ENCODE data around the gene ALOX5AP.

ALOX5AP gene

DNA sequence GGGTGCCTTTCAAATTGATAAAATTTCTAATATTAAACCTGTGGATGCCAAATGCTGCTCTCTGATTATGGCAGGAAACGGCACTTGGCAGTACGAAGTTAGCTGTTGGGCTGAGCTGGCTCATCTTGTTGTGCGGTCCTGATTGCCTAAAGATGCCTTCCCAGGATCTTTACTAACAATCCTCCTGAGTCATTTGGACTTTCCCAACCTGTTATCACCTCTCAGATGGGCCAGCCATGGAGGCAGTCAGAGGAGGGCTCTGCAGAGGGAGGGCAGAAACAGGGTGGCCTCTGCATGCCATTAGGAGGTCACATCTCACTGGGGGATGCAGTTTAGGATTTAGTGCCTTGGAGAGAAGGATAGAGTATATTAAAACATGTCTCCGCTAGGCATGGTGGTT, 27.3 kb downstream of the ALOX5AP start:
- no peak for DNase-seq

DNA sequence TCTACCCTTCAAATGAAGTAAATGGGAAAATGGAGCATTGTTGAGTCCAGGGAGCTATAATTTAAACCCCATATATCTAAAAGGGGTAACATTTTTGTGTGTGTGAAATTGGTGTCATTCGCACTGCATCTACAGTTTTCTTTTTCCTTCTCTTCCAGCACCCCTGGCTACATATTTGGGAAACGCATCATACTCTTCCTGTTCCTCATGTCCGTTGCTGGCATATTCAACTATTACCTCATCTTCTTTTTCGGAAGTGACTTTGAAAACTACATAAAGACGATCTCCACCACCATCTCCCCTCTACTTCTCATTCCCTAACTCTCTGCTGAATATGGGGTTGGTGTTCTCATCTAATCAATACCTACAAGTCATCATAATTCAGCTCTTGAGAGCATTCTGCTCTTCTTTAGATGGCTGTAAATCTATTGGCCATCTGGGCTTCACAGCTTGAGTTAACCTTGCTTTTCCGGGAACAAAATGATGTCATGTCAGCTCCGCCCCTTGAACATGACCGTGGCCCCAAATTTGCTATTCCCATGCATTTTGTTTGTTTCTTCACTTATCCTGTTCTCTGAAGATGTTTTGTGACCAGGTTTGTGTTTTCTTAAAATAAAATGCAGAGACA, 28.6 kb downstream of the ALOX5AP start:
- no peak for DNase-seq

DNA sequence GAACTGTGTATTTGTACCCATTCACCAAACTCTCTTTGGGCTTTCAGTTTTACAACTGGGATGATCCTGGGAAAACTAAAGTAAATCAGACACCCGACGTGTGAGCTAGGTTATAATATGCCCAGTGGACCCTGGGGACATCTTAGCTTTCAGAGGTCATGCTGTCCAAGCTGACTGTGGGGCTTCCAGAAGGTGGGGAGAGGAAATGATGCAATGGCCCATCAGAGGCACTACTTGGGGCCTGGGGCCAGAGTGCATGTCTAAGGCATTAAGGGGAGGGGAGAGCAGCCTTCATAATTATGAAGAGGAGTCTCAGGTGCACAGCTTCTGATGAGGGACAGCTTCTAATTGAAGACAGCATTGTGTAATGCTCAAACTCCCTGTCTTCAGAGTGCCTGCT, 30.9 kb downstream of the ALOX5AP start:
- DNase-seq, result no peak

DNA sequence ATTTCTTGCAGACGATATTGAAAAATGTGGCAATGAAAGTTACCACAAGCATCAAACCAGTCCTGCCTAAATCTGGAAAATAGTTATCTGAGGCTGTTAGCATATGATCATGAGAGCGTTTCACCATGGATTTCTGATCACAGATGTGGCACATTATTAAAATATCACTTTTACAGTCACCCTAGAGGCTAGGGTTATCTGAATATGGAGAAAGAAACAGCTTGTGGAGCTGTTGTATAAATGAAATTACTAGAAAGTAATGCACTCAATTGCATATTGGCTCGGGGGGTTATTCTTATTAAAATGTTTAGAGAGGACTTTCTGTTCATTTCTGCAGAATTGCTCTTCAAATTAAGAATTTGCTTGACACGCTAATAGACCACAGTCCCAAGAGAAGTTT, 35.6 kb downstream of the ALOX5AP start:
- DNase-seq, result no peak

DNA sequence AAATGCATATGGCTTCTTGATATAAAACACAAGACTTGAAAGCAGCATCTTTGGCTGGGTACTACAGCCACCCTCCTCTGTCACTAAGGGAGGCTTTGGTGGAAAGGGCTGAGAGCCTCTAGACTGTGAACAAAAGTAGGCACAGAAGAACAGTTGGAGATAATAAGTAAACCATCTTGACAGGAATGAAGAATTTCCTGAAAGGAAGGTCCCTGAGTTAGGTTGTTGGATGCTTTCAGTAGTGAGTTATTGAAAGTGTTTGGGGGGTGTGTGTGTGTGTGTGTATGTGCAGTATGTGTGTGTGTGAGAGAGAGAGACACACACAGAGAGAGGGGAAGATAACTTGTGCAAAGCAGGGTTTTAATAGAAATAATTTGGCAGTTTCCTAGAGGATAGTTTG, 38.2 kb downstream of the ALOX5AP start:
- no peak for DNase-seq

DNA sequence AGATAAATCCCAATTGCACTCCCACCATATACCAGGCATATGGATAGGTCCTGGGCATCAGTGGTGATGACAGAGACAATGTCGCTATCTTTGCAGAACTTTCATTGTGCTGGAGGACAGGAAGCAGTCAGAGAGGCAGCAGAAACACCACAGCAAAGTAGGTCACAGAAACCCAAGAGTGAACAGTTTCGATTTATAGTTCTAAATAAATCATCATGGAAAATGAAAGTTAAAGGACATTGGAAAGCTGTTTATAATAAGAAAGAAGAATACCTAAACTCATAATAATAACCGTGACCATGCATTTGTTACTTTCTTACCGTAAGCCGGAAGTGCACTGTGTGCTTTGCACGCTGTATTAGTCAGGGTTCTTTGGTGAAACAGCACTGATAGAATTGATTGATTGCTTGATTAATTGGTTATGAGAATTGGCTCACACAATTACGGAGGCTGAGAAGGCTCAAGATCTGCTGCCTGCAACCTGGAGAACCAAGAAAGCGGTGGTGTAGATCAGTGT, 38.9 kb downstream of the ALOX5AP start:
- no peak for DNase-seq

DNA sequence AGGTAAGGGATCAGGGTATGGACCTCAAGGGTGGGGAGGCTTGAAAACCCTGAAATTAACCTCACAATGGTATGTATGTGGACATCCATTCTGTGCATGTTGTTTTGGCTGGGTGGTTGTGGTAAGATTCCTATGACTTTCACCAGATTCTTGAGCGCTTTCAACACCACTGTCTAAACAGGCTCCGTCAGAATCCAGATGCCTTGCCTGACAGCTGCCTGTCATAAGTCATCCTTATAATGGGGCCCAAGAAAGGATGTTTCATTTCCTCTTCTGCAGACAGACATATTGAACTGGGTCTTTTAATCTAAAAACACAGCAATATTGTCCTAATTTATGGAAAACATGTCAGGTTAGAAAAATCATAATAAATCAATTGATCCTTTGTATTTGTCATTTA, 41.3 kb downstream of the ALOX5AP start:
- DNase-seq, result peak in 1 of 3 donors; percentile 31

DNA sequence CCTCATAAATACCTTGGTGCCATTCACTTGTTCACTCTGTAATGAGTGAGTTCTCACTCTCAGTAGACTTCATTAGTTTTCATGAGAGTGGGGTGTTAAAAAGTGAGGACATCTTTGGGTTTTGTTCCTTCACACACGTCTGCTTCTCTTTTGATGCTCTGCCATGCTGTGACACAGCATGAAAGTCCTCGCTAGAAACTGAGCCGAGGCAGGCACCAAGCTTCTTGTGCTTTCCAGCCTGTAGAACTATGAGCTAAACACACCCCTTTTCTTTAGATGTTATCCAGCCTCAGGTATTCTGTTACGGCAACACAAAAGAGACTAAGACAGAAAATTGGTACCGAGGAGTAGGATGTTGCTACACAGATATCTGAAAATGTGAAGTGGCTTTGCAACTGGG, 43.7 kb downstream of the ALOX5AP start:
- no peak for DNase-seq

DNA sequence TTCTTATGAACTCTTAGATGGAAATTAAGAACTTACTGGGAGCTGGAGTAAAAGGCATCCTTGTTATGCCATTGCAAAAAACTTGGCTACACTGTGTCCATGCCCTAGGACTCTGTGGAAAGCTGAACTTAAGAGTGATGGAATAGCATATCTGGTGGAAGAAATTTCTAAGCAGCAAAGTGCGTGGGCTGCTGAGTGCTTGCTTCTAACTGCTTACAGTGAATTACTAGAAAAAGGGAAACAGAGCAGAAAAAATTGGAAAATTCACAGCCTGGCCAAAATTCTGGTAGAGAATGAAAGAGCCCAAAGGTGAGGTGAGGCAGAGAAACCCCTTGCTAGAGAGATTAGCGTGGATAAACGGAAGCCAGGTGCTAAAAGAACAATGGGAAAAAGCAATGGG, 44.3 kb downstream of the ALOX5AP start:
- DNase-seq, result peak in 1 of 3 donors; percentile 13

DNA sequence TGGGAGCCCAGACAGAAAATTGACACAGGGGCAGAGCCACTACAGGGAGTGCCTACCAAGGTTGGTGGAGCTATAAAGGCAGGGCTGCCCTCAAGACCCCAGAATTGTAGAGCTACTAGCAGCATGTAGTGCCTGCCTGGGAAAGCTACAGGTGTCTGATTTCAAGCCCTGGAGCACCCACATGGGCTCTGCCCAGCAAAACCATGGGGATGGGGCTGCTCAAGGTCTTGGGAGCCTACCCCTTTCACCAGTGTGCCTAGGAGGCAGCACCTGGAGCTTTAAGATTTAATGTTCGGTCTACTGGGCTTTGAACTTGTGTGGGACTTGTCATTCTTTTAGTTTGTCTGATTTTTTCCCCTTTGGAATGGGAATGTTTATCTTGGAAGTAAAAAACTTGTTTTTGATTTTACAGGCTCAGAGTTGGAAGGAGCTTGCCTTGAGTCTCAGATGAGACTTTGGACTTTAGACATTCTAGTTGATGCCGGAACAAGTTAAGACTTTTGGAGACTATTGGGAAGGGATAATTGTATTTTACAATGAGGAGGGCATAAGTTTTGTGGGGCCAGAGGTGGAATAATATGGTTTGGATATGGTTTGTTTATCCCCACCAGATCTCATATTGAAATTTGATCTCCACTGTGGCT, 45.1 kb downstream of the ALOX5AP start:
- DNase-seq, result no peak

DNA sequence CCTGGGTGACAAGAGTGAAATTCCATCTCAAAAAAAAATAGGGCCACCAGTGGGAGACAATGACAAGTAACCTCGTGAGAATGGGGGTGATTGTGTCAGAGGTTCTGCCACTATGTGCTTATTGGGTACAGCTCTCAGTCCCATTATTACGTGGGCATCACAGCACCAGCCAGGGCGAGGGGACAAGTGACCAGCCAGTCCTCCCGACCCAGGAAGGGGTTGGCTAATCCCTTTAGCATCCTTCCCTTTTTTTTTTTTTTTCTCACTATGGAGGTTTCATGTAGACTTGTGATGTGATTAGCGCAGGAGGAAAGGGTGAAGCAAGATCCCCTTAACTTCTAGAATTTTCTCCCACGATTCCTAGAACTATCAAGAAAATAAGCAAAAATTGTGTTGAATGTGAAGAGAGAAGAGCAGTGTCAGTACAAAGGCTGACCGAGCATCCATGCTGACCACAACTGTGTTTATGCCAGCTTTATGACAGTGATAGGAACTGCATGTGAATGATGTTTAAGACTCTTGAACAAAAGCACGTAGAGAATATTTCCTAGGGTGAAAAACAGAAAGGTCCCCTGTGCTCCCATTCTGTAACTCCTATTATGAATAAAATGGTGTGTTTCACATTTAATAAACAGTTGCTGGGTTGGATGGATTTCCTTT, 50.0 kb downstream of the ALOX5AP start:
- DNase-seq, result peak; percentile 88 to 91 (median 89)

DNA sequence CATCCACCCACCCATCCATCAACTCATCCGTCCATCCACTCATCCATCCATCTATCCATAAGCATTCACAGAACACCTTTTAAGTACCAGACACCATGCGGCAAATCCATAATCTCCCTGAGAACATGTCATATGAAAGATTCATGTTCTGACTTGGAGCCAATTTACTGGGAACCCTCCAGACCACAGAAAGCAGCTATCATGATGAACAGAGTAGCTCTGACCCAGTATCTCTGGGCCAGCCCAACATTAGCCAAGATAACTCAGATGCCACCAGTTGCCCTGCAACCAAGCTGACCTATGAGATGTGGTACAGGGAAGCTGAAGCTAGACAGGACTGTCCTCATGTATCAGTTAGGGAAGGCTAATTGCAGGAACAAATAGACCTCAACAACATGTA, 51.3 kb downstream of the ALOX5AP start:
- DNase-seq, result no peak

DNA sequence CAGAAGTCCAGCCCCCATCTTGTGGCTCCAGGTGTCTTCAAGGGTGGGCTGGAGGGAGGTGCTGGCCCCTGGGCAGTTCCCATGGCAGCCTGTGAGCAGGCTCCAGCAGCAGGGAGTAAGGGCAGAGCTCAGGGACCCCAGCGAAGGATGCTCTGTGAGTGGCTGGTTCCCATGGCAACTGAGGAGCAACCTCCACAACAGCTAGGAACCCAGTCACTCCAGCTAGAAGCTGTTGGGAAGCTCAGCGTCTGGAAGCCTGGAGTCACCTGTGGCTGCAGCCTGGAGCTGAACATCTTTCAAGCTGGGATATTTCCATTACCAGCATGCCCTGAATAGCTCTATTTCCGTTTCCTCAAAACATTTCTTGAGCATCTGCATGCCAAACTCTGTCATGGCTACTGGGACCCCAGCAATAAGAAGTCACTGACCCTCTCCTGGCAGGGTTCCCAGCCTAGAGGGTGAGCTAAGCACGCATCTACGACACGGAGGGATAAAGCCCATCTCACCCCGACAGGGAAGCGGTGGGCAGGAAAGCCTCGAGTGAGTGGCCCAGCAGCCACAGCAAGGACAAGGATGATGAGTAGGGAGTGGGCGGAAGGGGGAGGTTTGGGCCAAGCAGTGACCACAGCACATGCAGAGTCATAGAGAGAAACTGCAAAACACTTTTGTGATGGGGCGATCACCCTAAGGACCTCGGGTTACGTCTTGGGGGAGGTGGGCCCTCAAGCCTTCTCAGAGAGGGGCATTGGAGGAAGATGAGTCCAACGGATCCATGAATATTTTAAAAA, 52.6 kb downstream of the ALOX5AP start:
- peak; percentile 76 to 80 (median 77) for DNase-seq

DNA sequence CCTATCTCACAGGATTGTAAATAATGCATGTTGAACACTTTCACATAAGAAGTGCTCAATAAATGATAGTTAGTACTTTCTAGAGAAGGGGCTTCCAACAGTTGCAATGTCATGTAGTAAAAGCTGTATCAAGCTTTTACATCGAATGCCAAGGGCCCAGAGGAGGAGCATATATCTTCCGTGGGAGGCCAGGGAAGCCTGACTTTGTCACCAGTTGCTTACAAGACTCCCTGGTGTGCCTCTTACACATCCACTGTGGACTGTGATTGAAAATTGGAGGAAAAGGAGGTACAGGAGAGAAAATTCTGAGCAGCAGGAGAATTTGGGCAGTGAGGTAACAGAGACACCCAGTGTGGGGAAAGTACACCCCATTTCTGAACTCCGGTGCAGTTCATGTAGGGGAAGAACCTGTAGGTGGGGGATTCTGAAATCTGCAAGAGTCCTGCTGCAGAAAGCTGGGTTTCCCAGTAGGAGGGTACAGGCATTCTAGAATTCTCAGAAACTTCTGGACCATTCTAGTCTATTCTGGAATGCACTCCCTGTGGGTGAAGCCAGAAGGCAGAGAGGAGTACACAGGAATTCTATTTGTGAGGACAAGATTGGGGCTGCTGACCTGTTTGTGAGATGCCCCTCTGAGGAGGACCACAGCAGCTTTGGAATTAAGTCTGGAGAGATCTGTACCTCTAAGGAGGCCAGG, 54.0 kb downstream of the ALOX5AP start:
- DNase-seq, result peak; percentile 67 to 77 (median 70)

DNA sequence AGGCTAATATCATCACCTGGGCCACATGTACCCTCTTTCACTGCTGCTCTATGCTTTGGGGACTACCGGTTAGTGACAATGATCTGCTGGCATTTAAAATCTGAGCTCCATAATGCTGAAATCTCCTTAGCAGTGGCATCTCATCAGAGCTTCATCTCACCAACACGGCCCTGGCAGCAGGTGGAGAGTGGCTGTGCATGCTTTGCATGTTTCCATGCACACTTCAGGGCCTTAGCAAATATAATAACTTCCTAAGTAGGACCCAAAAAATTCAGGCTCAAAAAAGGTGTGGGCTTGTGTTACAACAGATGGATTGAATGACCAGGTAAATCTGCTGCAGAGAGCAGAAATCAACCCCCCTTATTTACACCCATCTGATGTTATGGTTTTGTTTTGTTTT, 55.2 kb downstream of the ALOX5AP start:
- DNase-seq, result no peak

DNA sequence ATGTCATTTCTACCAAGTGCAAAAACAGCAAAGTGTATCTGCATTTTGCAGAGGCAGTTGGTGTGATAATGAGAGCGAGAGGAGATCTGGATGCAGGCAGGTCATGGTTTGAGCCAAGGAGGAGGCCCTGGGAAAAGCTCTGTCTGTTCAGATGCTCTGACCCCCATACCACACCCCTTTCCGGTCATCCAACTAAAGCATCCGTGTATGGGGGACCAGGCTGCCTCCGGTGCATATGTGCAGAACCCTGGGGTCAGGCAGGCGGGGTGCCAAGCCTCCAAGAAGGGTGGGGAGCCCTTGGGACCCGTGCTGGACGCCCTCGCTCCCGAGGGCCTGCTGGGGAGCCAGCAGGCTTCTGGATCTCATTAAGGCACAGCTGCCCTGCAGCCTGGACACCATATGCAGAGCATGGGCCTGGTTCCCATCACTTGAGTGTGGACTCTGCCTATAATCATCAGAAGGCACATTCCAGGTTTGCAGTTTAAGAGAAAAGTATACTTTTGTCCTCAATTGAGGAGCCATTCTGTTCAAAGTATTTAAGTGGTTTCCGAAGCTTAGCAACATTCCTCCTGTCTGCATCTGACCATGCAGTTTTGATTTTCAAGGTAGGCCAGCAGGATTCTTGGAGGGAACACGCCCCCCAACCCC, 56.1 kb downstream of the ALOX5AP start:
- DNase-seq, result no peak

DNA sequence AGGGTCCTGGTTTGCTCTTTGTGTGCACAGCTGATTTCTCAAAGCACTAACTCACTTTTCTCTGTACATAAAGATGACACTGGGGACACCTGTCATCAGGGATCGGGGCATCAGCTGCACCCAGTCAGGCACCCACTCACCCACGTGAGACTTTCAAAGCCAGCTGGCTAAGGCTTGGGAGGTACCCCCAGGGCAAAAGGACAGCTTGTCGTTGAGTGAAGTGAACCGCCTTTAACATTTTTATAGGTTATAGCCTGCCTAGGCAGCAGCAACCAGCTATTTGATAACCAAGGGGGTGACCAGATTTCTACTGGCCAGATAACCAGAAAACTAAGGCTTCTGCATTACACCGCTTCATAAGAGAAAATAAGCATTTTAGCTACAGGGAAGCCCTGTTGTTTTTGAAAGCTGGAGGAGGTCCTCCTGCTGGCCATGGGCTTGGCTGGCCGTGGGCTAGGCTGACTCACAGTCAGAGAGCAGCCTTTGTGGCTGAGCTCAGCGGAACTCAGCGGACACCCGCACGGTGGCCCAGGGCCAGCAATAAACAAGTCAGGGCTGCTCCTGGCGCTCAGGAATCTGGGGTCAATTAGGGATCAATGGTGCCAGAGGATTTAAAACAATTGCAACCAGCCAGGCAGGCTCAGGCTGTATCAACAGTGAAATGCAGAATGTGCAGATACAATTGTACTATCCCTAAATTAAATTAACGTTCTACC, 57.1 kb downstream of the ALOX5AP start:
- peak; percentile 72 to 83 (median 78) for DNase-seq

DNA sequence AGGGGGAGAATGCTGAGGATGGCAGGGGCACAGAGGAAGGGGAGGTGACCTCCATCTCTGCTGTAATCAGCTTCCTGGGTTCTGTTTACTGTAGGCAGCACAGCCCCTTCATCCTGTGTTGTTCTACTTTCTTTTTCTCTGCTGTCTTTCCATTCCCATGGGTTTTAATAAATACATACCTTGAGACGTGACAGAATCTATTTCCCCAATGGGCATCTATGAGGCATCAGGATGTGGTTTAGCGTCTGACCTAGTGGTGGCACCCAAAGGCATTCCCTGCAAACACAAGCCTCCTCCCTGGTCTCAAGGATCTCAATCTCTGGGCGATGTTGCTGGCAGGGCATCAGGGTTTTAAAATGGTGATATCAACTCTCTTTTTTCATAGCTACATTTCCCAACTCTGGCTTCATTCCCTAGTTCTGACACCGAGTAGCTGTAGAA, 60.8 kb downstream of the ALOX5AP start:
- peak; percentile 31 to 51 (median 46) for DNase-seq

DNA sequence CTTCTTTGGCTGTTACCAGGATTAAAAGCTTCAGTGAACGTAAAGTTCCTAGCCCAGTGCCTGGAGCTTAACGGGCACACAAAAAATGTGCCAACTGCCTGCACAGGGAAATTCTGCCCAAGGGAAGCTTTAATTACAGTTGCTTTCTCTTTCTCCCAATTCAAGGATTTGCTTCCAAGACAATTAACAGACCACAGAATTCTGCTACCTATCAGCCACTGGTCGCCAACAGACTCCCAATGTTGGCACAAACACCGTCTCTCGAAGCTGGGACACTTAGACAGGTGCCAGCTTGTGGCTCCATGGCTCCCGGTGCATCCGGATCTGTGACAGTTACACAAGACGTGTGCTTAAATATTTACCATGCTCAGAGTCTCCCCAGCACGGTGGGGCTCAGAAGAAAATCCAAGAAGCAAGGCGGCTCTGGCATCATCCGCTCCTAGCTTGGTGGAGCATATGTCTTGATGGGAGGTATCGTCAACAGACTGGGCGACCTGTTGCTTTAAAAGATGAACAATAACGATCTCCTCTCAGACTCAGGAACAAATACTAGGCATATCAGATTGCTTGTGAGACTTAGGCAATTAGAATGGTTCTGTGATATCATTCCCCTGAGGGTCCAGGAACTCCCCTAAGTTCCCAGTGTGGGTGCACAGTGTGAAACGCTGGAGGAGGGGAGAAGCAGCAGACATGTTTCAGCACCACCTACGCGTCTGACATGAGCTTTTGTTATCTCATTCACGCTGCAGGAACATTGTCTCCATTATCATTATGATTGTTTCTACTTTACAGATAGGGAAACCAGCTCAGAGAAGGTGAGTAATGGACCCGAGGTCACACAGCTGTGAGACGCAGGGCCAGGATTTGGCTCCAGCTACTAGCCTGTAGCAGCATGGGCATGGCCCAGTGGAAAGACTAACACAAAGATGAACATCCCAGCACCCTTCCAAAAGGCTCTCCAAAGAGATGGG, 61.6 kb downstream of the ALOX5AP start:
- DNase-seq, result peak; percentile 55 to 73 (median 68)

Measured in suppressor macrophage treated with lipopolysaccharide for 1 hour (primary cell).